HG03521 (cell line): ENCODE data around the gene MRPS14.
"Not testable (repeated sequence)": the region's sequence is repeated elsewhere in the genome, so short reads cannot be mapped to it uniquely, and the experiment has no call there.

Source experiments
- ATAC-seq: cut with Tn5 transposase; IDR thresholded peaks from one replicate; pipeline ENCODE4 v1.9.1; 2021; ENCODE audit warnings: mild to moderate bottlenecking, moderate library complexity; ENCODE audit not compliant: unreplicated experiment

Gene MRPS14

GRCh38 chr1:175023043-175023921, at the start of gene MRPS14:
TSS of gene MRPS14 (minus strand) at chr1:175023425. CDS start at chr1:175023408, 17 bp downstream.
- peak; percentile 92 for ATAC-seq

GRCh38 chr1:175072099-175072951, 49.1 kb upstream of the MRPS14 start:
- no peak for ATAC-seq

DNA sequence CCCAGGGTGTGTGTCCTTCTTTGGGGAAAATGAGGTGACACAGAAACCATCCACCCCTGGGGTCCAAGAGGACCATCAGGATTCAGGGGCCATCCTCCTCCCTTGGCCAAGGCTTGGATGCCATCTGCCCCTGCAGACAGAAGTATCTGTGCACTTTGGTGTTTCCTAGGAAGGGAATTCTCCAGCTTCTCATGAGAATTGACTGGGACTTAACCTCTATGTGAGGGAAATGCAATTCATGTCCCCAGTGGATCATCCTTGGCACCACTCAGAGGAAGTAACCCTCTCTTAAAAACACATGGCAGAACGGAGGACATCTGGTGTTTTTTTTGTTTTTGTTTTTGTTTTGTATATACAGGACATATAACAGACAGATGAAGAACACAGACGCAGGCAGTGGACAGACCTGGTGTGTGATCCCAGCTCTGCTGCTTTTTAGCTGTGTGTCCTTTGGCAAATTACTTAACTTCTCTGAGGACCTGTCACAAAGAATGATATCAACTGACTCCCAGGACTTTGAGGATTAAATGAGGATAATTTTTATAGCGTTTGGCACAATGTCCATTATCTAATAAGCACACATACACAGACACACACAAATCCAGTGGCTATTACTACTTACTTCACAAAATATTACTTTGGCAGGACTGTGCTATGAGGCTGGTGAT, 48.2 kb upstream of the MRPS14 start:
- no peak for ATAC-seq

GRCh38 chr1:175070818-175071217, 47.6 kb upstream of the MRPS14 start:
- no peak for ATAC-seq

- ATAC-seq: no peak
These were observed 44.3 kb upstream of the MRPS14 start, which contains the start of gene TNN for GRCh38 chr1:175067362-175068106. TSS of gene TNN (plus strand) at chr1:175067833. CDS start at chr1:175077419, 9,586 bp downstream.

DNA sequence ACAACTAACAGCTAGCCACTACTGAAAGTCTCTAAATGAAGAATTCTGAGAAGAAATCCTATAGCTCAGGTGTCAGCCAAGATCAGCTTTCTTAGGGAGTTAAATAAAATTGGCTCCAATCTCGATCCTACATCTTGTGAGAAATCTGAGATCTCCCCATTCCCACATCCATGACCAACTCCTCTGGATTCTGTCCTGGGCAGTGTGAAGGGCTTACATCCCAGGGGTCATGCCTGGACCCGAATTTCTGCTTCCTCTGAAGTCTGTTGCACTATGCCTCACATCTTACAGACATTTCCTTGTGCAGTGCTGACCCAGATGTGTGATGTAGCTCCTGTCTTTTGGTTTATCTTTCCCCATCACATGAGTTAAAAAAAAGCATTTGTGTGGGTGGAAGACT, 39.6 kb upstream of the MRPS14 start:
- no peak for ATAC-seq

- no peak for ATAC-seq
These were observed 39.1 kb upstream of the MRPS14 start for GRCh38 chr1:175062339-175062738.

DNA sequence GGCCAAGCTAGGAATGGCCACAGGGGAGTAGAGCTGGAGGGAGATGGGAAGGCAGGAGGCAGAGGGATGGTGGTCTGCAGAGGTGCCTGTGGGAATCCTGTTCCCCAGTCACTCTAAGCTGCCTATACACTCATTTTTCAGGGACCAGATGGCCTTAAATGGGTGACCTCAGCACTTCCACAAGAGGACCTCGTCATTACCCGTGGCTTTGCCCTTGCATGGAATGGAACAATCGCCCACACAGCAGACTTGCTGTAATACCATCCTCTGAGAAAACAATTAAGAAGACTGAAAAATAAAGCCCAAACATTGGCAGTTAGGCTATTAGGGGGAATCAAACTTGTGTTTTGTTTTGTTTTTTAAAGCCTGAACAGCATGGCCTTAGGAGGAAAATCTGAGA, 31.5 kb upstream of the MRPS14 start:
- ATAC-seq: no peak

DNA sequence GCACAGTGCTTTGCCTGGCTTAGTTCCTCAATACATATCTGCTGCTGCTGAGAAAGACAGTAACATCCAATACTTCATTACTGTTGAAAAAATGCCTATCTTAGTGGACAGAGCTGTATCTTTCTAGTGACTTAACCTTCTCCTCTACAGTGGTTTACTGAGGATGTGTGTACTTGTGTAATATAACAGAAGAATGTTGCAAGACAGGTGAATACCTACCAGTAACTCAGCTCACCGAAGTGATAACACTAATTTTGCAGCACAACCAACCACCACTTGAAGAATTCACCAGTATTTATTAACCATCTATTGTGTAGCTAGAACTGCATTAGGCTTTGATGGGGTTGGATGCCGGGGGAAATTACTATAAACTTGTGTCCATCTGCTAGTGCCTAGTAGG, 27.8 kb upstream of the MRPS14 start:
- no peak for ATAC-seq

GRCh38 chr1:175045519-175045918, 22.3 kb upstream of the MRPS14 start:
- ATAC-seq: no peak

- ATAC-seq: no peak
These were observed 21.9 kb upstream of the MRPS14 start for GRCh38 chr1:175045097-175045496.

- ATAC-seq: not testable (repeated sequence)
These were observed 21.4 kb upstream of the MRPS14 start for GRCh38 chr1:175044591-175044990.

DNA sequence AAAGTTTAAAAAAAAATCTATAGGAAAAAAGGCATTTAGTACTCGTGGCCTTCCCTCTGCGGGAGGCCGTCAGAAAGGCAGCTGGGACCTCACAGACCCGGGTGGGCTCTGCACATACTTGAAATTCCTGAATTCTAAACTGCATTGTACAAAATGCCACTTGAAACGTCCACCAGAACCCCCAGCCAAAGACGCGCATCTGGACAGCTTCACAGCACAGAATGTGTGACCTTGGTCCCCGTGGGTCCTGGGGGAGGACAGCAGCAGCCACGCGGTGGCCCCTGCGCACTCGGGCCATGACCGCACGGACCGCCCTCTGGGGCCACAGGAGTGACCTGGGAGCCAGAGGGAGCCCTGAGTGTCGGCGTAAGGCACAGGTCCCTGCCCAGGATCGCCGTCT, 20.6 kb upstream of the MRPS14 start:
- no peak for ATAC-seq

DNA sequence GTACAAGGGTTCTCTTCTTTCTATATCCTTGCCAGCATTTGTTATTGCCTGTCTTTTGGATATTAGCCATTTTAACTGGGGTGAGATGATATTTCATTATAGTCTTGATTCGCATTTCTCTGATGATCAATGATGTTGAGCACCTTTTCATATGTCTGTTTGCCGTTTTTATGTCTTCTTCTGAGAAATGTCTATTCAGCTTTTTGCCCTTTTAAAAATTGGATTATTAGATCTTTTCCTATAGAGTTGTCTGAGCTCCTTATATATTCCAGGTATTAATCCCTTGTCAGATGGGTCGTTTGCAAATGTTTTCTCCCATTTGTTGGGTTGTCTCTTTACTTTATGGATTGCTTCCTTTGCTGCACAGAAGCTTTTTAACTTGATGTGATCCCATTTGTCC, 19.4 kb upstream of the MRPS14 start:
- no peak for ATAC-seq

- no peak for ATAC-seq
These were observed 17.2 kb upstream of the MRPS14 start for GRCh38 chr1:175040324-175040879.

GRCh38 chr1:175037416-175037815, 14.2 kb upstream of the MRPS14 start:
- ATAC-seq: no peak

DNA sequence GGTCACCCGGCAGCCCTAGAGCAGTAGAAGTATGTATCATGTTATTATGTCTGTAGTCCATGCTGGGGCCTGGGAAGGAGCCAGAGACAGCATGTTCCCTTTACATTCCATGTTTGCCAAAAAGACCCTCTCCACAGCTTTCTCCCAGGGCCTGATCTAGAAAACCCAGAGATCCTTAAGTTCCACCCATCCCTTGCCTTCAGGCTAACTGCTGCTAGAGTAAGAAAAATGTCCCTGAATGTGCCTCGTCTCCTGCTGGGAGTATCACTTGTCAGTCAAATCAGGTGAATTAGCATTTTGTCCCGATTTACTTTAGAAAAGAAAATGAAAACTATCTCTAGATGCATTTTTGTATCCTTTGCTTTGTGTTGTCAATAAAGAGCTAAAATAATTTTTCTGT, 13.3 kb upstream of the MRPS14 start:
- ATAC-seq: no peak

DNA sequence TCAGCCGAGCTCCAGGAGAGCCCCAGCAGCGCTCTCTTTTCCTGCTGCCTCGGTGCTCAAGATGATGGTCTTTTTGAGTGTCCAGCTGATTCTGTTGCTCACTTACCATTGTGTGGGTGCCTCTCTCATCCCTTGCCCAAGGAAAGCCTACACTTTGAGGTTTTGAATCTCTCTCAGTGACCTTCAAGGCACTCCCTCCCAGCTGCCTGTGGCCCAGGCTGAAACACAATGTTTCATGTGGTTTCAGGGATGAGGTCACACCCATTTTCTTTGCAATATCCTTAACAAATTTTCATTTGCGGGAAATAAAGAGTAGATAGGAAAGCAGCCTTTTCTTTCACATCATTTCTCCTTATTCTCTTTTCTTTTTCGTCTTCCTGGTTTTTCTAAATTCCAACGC, 12.6 kb upstream of the MRPS14 start:
- no peak for ATAC-seq

GRCh38 chr1:175034775-175035174, 11.6 kb upstream of the MRPS14 start:
- ATAC-seq: no peak

DNA sequence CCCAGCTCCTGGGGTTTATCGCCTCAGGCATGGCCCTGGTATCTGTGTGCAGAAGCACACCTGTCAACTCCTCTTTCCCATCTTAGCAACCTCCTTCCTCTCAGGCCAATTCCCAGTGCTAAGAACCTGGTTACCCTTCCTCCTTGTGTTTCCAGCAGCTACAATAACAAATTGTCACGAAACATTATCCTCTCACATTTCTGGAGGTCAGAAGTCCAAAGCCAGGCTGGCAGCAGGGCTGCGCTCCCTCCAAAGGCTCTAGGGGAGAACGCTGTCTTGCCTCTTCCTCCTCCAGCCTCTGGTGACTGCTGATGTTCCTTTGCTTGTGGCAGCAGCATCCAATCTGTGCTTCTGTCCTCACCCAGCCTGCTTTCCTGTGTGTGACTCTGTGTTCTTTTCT, 10.7 kb upstream of the MRPS14 start:
- ATAC-seq: no peak
